Suppressor macrophage treated with lipopolysaccharide for 4 hours (primary cell): Measurements from ENCODE around the gene RNASET2.
A peak's percentile ranks its signal among the peaks of the same experiment; 100 is the strongest.

Source experiments
- DNase-seq: peaks from one replicate; pipeline ENCODE4 v3.0.0-alpha.2; 2020

Gene RNASET2

DNA sequence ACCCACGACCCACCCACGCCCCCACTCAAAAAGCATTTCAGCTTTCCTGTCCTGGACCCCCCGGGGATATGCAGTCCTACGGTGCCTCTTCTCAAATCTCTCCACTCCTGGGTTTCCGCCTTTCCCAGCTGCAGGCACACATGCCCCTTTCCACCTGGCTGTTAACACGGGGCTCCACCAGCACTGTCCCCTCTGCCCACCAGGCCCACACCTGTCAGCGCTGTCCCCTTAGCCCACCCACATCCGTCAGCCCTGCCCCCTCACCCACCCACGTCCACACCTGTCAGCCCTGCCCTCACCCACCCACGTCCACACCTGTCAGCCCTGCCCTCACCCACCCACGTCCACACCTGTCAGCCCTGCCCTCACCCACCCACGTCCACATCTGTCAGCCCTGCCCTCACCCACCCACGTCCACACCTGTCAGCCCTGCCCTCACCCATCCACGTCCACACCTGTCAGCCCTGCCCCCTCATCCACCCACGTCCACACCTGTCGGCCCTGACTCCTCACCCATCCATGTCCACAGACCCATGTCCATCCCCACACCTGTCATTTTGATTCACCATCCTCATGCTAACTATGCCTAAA is 11.6 kb downstream of the RNASET2 start:
- DNase-seq, result no peak

DNA sequence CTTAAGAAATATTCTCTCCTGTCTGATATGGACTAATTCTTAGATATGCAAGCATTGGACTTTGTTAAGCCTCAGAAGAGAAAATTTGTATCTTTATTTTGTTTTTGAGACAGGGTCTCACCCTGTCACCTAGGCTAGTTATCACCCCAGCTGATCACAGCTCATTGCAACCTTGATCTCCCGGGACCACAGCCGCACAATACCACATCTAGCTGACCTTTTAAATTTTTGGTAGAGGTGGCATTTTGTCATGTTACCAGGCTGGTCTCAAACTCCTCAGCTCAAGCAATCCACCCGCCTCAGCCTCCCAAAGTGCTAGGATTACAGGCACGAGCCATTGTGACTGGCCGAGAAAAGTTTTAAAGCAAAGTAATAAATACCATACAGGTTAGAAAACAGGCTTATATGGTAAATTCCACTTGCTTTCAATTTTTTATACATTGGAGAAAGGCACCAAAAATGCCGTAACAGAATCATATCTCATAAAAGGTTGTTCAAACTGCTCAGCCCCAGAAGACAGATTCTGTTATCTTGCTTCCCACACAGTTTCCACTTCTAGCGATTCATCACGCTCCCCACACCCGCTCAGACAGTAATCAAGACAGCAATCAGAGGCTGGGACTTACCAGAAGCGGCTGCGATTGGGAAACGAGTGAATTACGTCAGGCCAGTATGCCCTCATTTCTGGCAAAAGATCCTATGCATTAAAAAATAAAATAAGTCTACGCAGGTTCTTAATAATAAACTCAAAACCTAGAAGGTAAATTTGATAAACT is 13.8 kb downstream of the RNASET2 start:
- peak; percentile 92 for DNase-seq

DNA sequence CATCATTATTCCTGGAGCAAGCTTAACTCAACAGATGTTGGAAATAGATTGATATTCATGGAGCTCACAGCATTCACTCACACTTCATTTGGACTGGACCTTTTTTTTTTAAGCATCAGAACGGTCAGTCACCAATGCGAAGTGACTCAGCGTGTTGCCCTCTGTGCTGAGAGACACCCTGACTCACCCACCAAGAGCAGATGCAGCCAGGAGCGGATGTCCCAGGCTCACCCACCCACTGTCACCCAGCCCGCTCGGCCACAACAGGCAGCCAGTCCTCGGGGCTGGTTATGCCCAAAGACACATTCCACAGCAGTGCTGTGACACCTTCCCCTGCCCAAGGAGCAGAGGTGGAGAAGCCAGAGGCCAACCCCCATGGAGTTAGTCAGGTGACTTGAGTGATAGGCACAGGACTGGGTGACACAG is 15.7 kb downstream of the RNASET2 start:
- peak; percentile 68 for DNase-seq

DNA sequence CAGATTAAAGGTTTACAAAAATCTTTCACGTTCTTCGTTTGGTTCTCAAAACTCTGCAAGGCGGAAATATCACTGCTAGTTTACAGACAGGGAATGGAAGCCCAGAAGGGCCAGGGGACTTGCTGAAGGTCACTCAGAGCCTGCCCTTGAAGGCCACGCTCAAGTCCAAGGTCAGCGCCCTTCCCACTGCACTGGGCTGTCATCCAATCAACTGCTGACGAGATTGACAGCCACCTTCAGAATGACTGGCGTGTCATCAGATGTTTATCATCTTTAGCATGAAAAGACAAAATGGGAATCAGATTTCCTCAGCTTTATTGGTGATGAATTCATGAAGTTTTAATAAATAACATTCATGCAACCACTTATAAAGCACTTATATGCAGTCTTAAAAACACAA is 16.5 kb downstream of the RNASET2 start:
- DNase-seq, result no peak

DNA sequence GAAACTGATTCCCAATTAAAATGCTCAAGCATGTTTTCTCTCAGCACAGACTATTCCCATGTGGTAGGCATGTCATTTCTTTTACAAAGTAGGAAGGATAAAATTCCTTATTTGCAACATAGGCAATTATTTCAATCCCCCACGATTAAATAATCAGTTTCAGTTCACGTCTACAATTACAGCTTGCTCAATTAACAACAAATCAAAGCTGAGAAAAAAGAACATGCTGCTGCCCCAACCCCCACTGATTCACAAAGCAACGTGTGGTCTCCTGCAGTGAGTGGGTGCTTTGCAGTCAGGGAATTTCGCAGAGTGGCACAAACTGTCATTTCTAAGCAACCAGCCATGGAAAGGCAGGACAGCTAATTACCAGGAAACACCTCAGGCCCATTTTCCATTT is 17.0 kb downstream of the RNASET2 start:
- DNase-seq, result peak; percentile 33

DNA sequence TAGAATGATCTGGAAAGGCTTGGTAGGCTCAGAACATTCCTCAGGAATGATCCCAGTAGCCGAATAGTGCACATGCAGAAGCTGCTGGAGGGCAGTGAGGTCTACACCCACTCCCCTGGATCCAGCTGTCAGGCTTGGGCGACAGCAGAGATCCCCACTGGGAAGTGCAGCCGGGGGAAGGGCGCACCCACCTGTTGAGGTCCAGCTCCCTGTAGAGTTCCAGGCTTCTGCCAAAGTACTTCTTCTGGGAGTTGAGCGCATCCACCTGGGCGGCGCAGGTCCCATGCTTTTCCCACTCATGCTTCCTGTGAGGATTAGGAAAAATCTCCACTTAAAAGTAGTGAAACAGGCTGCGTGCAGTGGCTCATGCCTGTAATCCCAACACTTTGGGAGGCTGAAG is 17.6 kb downstream of the RNASET2 start:
- DNase-seq, result no peak

DNA sequence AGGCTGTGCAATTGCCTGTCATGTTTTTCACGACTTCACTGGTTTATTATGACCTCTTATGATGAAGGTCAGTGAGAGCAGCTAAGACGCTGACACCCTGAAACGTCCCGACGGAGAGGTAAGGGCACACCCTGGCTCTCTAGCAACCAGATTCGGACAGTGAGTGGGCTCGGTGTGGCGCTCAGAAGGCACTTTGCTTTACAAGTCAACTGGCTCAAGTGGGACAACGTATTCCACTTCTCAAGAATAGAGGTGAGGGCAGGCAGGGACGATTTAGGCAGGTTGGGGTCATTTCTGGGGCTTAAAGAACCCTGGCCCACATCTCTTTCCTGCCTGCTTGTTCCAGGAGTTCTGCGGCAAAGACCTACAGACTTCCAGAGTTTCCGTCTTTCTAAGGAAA is 18.2 kb downstream of the RNASET2 start:
- no peak for DNase-seq

DNA sequence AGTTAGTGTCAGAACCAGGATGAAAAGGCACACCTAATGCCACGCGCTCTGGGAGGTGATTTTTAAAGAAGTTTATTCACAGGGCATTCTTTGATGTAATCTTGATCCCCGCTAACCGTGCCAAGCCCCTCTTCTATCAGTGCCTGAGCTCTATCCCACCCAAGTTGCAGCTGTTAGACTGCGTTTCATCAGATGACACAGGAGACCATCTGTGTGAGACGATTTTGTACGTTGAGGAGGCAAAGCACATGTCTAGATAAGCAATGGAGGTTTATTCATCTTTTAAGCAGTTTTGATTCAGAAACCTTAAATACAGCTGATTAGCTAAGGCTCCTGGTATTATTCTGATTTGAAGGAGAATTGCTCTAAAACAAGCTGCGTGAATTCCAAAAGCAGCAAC is 18.6 kb downstream of the RNASET2 start:
- DNase-seq, result no peak

DNA sequence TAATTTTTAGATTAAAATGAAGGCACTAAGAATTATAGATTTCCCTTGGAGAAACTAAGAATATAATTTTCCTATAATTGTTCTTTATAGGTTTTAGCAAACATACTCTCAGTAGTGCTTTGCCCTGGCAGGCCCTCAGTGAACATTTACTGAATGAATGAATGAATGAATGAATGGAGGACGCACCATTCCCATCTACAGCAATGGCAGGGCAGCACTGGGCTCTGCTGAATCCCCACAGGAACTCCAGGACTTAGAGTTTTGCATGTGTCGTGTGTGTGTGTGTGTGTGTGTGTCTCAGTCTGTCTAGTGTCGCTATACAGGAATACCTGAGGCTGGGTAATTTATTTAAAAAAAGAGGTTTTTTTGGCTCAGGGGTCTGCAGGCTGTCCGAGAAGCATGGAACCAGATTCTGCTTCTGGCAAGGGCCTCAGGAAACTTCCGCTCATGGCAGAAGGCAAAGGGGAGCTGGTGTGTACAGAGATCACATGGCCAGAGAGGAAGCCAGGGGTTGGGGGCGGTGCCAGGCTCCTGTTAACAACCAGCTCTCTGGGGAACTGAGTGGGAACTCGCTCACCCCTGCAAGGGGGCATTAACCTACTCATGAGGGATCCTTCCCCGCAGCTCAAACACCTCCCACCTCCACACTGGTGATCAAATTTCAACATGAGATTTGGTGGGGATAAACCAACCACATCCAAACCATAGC is 20.1 kb downstream of the RNASET2 start:
- DNase-seq, result no peak

DNA sequence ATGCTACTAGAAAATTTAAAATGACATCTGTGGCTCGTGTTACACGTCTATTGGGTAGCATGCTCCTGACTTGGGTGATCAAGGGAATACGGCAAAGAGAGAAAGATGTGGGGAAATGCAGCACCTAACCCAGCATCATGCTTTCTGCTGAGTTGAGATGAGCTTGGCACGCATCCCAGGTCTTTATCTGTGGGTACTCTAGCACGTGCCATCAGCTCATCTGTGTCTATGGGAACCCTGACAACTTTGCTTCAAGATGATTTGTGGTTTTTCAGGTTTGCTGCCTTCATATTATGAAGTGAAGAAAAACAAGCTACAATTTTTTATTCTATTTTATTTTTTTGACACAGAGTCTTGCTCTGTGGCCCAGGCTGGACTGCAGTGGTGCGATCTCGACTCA is 21.0 kb downstream of the RNASET2 start:
- no peak for DNase-seq

DNA sequence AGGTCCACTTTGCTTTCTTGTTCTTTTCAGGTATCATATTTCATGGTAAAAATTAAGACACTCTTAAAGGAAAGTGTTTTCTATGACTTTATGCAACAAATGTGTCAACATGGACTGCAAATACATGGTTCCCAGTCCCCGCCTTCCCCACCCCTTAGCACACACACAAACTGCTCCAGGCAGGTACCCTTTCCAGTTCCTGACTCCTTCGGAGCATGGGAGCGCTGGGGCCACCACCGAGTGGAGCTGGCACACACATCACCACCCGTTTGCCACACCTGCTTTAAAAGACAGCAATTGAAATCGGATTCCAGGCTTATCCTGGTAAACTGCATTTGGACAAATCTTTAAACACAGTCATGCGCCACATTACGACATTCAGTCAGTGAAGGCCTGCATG is 22.2 kb downstream of the RNASET2 start:
- no peak for DNase-seq

DNA sequence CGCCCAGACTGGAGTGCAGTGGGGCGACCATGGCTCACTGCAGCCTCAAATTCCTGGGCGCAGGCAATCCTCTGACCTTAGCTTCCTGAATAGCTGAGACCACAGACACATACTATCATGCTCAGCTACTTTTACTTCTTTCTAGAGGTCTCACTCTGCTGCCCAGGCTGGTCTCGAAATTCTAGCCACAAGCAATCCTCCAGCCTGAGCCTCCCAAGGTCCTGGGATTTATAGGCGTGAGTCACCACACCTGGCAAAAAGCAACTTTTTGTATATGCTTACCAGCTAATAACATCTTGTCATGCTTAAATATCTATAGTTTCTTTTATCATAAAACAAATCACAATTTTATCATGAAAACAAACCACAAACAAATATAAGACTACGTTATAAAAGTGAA is 23.0 kb downstream of the RNASET2 start:
- DNase-seq, result no peak

DNA sequence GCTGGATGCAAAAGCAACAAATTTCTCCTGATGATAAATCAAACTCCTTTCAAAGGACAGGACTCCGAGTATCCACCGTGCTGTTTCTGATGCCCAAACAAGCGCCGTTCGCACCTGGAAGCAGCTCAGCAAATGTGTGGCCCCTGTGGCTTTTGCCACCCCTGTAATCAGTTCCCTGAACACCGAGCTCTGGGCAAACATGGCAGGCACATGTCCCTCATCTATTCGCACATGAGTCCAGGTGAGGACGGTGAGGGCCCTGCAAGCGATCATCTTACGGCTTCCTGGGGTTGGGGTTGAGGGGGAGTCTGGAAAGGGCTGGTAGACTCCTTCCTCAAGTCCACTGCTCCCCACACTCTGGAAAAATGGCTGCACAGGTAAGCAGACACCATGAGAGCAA is 23.7 kb downstream of the RNASET2 start:
- DNase-seq, result no peak

DNA sequence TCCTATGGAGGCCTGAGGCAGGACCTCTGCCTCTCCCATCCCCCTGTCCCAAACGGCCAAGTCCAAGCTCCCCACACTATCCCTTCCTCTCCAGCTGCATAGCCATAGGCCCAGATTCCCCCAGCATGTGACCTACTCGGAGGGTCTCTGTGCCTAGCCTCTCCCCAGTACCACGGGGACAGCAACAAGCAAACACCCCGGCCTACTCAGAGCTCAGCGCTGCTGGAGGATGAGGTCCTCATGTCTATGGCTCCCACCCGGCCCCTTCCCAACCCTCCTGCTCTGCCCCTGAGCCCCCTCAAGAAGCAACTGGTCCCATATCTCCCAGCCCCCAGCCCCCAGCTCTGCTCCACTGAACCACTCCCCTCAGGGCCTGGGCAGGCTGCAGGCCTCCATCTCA is 24.2 kb downstream of the RNASET2 start:
- no peak for DNase-seq

DNA sequence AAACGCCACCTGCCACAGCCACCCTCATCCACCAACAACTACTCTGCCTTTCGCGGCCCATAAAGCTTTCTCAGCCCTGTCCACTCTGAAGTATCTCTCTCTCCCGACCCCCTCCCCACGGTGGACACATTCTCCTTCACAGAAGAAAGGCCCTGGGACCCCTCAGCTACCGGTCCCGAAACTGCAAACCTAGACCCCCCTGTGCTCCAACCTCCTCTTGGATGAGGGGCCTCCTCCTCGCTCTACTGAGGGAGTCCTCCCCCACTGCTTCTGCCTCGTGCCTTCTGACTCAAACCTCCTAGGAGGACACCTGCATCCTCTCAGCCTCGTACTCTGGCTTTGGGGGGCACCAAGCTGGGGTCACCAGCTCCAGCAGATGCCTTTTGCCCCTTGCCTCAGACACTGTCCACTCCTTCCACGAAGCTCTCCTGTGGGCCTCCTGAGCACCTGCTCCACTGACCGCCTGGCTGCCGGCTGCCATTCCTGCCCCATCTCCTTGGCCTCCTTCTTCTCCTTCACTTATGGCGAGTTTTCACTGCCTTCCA is 24.9 kb downstream of the RNASET2 start:
- DNase-seq, result no peak

DNA sequence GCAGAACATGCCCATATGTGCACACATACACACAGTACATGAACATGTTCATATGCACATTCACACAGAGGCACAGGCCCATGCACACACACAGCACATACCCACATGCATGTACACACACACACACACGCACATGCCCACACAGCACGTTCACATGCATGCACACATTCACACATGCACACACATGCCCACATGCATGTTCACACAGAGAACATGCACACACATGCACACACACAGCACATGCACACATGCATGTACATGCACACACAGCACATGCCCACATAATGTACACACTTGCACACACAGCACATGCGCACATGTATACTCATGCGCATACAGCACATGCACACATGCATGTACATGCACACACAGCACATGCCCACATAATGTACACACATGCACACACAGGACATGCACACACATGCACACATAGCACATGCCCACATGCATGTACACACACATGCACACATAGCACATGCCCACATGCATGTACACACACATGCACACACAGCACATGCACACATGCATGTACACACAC is 25.9 kb downstream of the RNASET2 start:
- no peak for DNase-seq

DNA sequence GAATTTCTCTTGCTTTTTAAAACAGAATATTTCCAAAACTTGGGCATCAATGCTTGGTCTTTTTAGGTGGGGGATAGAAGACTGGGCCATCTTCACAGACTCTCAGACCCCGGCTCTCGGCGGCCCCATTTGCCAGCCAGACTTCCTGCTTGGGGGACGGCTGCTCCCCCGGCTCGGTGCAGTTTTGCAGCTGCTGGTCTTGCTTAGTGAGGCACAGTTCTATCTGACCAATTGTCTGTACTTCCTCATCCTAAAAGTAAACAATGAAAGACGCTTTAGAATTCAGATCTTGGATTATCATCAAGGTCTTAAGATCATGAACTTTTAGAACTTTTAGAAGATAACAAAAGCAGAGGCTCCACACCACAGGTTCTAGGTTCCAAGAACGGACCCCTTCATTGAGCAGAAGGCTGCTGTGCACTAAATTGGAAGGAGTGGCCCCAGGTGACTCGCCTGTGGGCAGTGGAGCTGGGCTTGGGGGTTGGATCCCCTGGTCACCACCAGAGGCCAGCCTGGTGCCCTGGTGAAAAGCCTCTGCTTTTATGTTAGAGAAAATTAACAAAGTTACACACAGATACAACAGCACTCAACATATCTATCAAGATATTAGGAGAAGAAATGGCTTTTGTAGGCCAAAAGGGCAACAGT is 26.7 kb downstream of the RNASET2 start:
- no peak for DNase-seq

DNA sequence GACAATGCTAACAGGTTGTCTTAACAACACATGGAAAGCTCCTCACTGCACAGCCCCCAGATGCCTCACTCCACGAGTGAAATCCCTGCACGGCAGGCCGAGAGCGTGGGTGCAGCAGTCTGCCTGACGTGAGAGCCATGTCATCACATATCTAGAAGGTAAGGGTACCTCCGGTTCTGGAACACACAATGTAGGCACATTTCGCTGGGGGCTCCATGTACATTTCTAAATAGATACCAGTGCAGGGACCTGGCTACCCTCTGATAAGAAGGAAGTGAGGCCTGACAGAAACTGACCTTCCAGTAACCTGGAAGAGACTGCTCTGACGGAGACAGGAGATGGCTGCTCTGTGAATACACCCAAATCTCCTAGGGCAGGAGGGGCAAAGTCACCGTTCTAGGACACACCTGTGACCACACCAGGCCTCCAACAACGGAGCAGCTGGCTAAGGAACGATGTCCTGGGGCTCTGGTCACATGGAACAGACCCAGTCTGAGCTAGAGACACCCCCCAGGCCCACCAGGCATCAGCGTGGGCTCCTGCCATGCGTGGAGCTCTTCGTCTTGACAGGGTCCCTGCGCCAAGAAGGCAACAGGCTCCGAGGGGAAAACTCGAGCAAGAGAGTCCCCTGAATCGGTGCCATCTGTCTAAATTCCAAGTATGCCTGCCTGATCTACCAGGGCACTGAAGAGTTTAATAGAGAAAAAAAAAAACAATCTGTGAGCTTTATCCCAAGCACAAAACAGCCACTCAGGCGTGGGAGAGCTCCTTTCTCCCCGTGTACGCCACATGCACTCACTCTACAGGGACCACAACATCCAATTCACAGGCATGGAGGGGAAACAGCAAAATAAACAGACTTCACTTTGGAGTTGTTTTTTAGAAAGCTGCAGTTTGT is 27.5 kb downstream of the RNASET2 start:
- no peak for DNase-seq

DNA sequence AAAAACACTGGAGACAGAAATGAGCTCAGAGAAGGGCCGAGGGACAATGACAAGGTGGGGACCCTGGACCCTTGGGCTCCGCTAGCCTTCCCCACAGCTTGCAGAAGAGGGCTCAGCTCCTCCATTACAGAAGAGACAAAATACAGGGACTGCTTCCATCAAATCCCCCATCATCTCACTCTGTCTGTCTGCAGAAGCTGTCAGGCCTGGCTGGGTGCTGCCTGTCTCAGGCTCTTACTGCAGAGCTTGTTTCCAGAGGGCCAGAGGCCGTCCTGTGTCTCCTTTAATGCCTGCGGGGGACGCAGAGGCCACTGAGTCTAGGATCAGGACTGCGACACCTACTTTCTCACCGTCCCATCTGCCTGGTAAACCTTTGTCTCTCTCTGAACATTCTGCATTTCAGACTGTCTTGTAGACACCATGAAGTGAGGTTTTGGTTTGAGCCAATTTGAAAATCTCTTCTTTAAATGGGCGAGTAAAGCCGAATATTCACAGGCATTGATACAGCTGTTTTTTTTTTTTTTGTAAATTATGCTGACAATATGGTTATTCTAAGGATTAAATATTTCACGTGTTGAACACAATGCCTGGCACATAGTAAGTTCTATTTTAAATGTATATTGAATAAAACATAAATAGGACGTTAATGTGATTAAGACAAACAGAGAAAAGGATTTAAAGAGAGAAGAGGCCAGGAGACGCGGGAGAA is 28.3 kb downstream of the RNASET2 start:
- no peak for DNase-seq

DNA sequence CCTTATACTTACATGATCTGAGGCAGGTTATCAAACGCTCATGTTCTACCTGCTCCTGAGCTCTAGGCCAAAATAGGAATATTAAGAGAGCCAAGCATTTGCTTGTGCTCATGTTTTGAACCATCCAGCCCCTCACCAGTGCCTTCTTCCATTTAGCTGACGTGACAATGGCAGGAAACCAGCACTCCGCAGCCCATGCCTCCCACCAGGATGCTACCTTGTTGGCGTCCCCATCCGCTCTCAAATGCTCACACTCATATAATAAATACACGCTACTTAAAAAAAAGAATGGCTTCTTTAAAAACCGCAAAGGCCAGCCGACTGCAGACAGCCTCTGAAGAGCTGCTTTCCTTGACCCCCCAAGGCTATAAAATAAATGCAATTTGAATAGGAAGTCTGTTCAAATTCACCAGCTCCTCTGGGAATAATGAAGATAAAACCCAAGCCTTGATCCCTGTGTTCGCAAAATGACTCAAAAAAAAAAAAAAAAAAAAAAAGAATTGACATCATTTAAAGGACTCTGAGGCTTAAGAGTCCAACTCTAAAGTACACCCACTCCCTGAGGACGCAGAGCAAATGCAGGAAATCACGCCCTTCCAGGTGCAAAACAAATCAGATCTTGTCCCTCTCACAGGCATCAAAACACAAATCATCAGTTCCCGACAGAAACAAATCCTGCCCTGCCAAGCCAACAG is 29.0 kb downstream of the RNASET2 start:
- no peak for DNase-seq

DNA sequence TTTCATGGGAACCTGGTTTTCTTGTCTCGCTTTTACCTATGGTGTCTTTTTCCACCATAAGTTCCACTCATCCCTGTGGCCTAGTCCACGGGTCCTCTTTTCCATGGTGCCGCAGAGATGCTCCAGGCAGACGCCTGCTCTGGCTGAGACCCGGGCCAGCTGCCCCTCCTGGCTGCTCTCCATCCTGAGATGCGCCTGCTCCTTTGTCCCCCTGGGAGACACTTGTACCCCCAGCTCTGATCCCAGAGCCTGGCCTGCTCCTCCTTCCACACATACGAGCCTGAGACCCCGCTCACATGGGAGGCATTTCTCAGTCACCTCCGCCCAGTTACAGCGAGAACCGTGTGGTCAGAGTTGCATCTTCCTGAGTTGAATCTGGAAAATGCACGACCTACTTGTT is 29.6 kb downstream of the RNASET2 start:
- DNase-seq, result no peak
